Spleen (tissue), 7 donors: Measurements from ENCODE around the gene MYO6.

Experiments used
- CTCF ChIP-seq, 11 experiments: fragments of 200-600 bp in 7 of 11; fragments of 450-650 bp in 4 of 11; sonication (generic) in 4 of 11; IDR thresholded peaks in 8 of 11; conservative IDR thresholded peaks in 3 of 11; 1 replicate in 7 of 11; 2 replicates in 4 of 11; pipeline versions ENCODE4 v1.4.0 to v1.8.0; 2016 to 2021; ENCODE audit warnings: antibody characterized with exemption in 11 of 11, inconsistent platforms in 4 of 11, mild to moderate bottlenecking in 1 of 11
- POLR2A ChIP-seq, 3 donors: fragments of 450-650 bp; IDR thresholded peaks; one replicate each; pipeline ENCODE4 v1.5.1; 2017; ENCODE audit warnings: antibody characterized with exemption in 3 of 3, mild to moderate bottlenecking in 1 of 3
- POLR2AphosphoS5 ChIP-seq, 3 donors: sonication (generic); formaldehyde crosslinking; IDR thresholded peaks; one replicate each; pipeline ENCODE4 v1.5.1; 2017; ENCODE audit warnings: antibody characterized with exemption in 3 of 3
- donor health status: DM: no; HTN: no; CAD: no; lungs with moderate emphysema.
- donor health status: DM: no; HTN: no; CAD: no.
- donor health status: DM: no; HTN: no; CAD: no.

GRCh38 chr6:75896526-75896925, 147.5 kb downstream of the MYO6 start:
- no peak for TF ChIP-seq CTCF (IDR thresholded peaks at IDR 0.05 in 8 of 11, conservative IDR thresholded peaks at IDR 0.05 in 3 of 11)
- no peak for TF ChIP-seq POLR2A (IDR thresholded peaks at IDR 0.05)
- TF ChIP-seq POLR2AphosphoS5 (IDR thresholded peaks at IDR 0.05) = no peak
